CD4-positive, alpha-beta T cell treated with Interleukin-4 for 4 hours (primary cell): ENCODE measurements around the gene KIRREL1.

Experiments used
- DNase-seq: peaks from one replicate; pipeline ENCODE4 v3.0.0-alpha.2; 2020

Gene KIRREL1

DNA sequence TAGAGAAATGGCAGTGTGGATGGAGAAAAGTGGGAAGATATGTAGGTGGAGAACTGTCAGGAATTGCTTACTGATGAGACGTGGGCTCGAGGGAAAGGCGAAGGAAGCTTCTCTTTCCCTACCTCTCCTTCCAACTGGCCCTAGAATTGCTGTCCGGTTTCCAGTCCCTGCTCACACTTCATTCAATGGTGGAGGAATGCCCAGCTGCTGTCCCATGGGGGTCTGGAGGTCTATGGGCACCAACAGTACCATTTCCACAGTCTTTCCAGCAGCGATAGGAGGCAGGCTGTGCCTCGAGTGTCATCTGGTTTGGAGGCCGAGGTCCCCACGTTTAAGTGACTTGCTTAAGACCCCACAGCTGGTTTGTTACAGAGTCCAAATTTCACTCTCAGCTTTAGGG, 155.7 kb downstream of the KIRREL1 start:
- DNase-seq = no peak
